ENCODE results near the gene ANKRD13D. TPM values are rescaled to one million over a fixed set of nuclear protein-coding genes. Genes with fewer than 3 reads are reported as not detected.

Gene ANKRD13D
- total RNA-seq, 4 donors from 2014 or later, result 7.4 to 63.7 (median 22.5) TPM

- Histone ChIP-seq H3K27ac (no peak overlapping the region), H3K9me3 (no peaks in the 10 kb centered on the region), H3K4me3 (no peak overlapping the region), H3K27me3 (no peaks in the 10 kb centered on the region), H3K4me1 (no peaks in the 10 kb centered on the region), H3K36me3 (no peaks in the 10 kb centered on the region)
- intact Hi-C loops (cut with DNase I; ENCODE audit: low total_unique reads), result no loop called here
- DNase-seq, result no peak
- no peak for TF ChIP-seq CTCF (IDR thresholded peaks at IDR 0.05)
- no peak for TF ChIP-seq POLR2A (IDR thresholded peaks at IDR 0.05)
Observed at GRCh38 chr11:67251841-67252240, 37.3 kb upstream of the ANKRD13D start.

DNA sequence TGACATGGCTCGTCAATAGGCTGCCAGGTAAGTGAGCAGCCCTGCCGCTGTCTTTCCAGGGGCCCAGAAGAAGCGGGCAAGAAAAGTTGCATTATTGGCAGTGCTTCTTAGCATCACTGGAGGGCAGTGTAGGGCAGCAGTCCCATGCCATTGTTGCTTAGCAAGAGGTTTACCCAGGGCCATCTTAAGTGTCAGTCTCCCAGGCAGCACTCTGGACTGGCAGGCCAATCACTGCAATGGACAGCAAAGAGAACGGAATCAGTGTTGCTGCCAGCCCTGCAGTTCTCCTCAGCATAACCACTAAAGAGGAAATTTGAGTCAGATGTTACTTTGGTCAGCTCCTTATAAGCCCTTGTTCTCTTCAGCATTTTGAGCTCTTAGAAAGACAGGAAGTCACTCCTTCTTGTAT, 36.3 kb upstream of the ANKRD13D start:
- no peaks in the 10 kb centered on the region for H3K36me3 ChIP-seq
- H3K27me3 ChIP-seq, result no peaks in the 10 kb centered on the region
- intact Hi-C loops (cut with DNase I; ENCODE audit: low total_unique reads), result no loop called here
- no peaks in the 10 kb centered on the region for H3K4me1 ChIP-seq
- no peaks in the 10 kb centered on the region for H3K9me3 ChIP-seq
- TF ChIP-seq POLR2A (IDR thresholded peaks at IDR 0.05) (no peak), CTCF (IDR thresholded peaks at IDR 0.05) (no peak)
- no peak overlapping the region for H3K4me3 ChIP-seq
- H3K27ac ChIP-seq, result no peak overlapping the region
- no peak for DNase-seq

- no peaks in the 10 kb centered on the region for H3K36me3 ChIP-seq
- no peaks in the 10 kb centered on the region for H3K9me3 ChIP-seq
- TF ChIP-seq POLR2A (IDR thresholded peaks at IDR 0.05), result no peak
- intact Hi-C loops (cut with DNase I; ENCODE audit: low total_unique reads), result no loop called here
- no peak overlapping the region for H3K4me3 ChIP-seq
- H3K27ac ChIP-seq, result no peak overlapping the region
- H3K4me1 ChIP-seq, result no peaks in the 10 kb centered on the region
- no peak for DNase-seq
- no peaks in the 10 kb centered on the region for H3K27me3 ChIP-seq
Observed at GRCh38 chr11:67253872-67254624, 35.1 kb upstream of the ANKRD13D start.

- H3K36me3 ChIP-seq, result no peaks in the 10 kb centered on the region
- no peak overlapping the region for H3K27ac ChIP-seq
- TF ChIP-seq CTCF (IDR thresholded peaks at IDR 0.05) (no peak), POLR2A (IDR thresholded peaks at IDR 0.05) (no peak)
Observed at GRCh38 chr11:67254798-67255197, 34.3 kb upstream of the ANKRD13D start.

DNA sequence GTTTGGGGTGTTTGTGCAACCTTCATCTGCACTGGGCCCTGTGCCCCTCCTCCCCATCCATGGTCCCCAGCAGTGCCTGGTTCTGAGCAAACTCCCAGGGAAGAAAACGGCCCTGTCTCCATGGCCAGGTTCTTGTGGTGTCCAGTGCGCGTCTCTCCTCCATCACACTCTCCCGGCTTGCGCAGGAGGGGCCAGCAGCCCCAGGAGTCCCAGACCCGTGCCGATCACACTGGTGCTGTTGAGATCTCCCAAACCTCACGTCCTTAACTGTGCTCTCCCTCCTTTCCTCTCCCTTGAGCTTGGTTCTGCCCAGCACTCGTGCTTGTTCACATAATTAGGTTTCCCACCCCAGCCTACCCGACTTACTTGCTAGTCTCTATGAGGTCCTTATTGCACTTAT, 33.8 kb upstream of the ANKRD13D start:
- no peak for TF ChIP-seq POLR2A (IDR thresholded peaks at IDR 0.05)
- H3K4me1 ChIP-seq, result no peaks in the 10 kb centered on the region
- H3K4me3 ChIP-seq, result no peak overlapping the region
- no peak for DNase-seq
- H3K27me3 ChIP-seq, result no peaks in the 10 kb centered on the region
- intact Hi-C loops (cut with DNase I; ENCODE audit: low total_unique reads), result no loop called here
- H3K36me3 ChIP-seq, result no peaks in the 10 kb centered on the region
- no peaks in the 10 kb centered on the region for H3K9me3 ChIP-seq
- H3K27ac ChIP-seq, result no peak overlapping the region

More at GRCh38 chr11:67254798-67255197, 34.3 kb upstream of the ANKRD13D start:
- Histone ChIP-seq H3K4me1 (no peaks in the 10 kb centered on the region), H3K27me3 (no peaks in the 10 kb centered on the region), H3K4me3 (no peak overlapping the region), H3K9me3 (no peaks in the 10 kb centered on the region)
- DNase-seq, result no peak
- intact Hi-C loops (cut with DNase I; ENCODE audit: low total_unique reads), result no loop called here

DNA sequence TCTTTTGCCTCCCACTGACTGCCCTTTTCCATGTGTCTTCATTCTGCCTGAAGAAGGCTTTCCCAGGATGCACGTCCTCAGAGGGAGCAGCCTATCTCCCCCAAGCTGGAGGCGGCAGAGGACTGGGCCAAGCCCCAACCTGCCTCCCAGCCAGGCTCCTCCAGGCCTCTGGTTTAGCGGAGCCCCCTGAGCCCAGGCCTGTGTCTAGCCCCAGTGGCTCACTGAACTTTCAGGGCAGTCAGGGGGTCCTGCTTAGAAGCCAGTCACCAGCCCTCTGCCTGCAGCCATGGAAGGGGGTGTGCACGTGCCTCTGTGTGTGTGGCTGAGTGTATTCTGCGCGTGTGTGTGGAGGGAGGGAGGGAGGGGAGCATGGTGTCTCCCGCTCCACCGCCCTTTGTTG, 33.2 kb upstream of the ANKRD13D start:
- intact Hi-C loops (cut with DNase I; ENCODE audit: low total_unique reads), result no loop called here
- no peaks in the 10 kb centered on the region for H3K36me3 ChIP-seq
- no peak overlapping the region for H3K27ac ChIP-seq
- H3K4me1 ChIP-seq, result no peaks in the 10 kb centered on the region
- no peak for TF ChIP-seq POLR2A (IDR thresholded peaks at IDR 0.05)
- no peak overlapping the region for H3K4me3 ChIP-seq
- no peaks in the 10 kb centered on the region for H3K27me3 ChIP-seq
- no peak for DNase-seq
- H3K9me3 ChIP-seq, result no peaks in the 10 kb centered on the region
